ENCODE results near the gene KLHL41.
A peak's percentile ranks its signal among the peaks of the same experiment; 100 is the strongest.

KLHL41 gene

GRCh38 chr2:169479257-169480078 lies 30.0 kb upstream of the KLHL41 start, which contains the start of gene BBS5:
TSS of gene BBS5 (plus strand) at chr2:169479494. CDS start at chr2:169479554, 60 bp downstream.
- H3K9ac ChIP-seq (ENCODE audit: low read length) = peak within 1 kb of the TSS; percentile 95
- H3K4me3 ChIP-seq (ENCODE audit: low read length) = peak within 1 kb of the TSS; percentile 97
- H3K4me1 ChIP-seq (ENCODE audit: control insufficient read depth, insufficient read depth, low read length) = peaks cover 13% of the 10 kb centered on the region
- peaks cover 22% of the 10 kb centered on the region for H3K36me3 ChIP-seq (ENCODE audit: control insufficient read depth, insufficient read depth, low read length, severe bottlenecking)
- H3K27me3 ChIP-seq (replicated peaks; ENCODE audit: control insufficient read depth, insufficient read depth, low read length) = no peaks in the 10 kb centered on the region
- peak; percentile 91 for DNase-seq (ENCODE audit: low read depth)
- H3K9me3 ChIP-seq (ENCODE audit: control insufficient read depth, low read length) = no peaks in the 10 kb centered on the region

GRCh38 chr2:169480079-169480465 lies 29.4 kb upstream of the KLHL41 start:
- DNase-seq (ENCODE audit: low read depth) = peak; percentile 42
- Histone ChIP-seq H3K9me3 (ENCODE audit: control insufficient read depth, low read length) (no peaks in the 10 kb centered on the region), H3K9ac (ENCODE audit: low read length) (peak overlapping the region; percentile 95), H3K27me3 (replicated peaks; ENCODE audit: control insufficient read depth, insufficient read depth, low read length) (no peaks in the 10 kb centered on the region), H3K4me3 (ENCODE audit: low read length) (peak overlapping the region; percentile 97), H3K36me3 (ENCODE audit: control insufficient read depth, insufficient read depth, low read length, severe bottlenecking) (peaks cover 28% of the 10 kb centered on the region), H3K4me1 (ENCODE audit: control insufficient read depth, insufficient read depth, low read length) (peaks cover 13% of the 10 kb centered on the region)

DNA sequence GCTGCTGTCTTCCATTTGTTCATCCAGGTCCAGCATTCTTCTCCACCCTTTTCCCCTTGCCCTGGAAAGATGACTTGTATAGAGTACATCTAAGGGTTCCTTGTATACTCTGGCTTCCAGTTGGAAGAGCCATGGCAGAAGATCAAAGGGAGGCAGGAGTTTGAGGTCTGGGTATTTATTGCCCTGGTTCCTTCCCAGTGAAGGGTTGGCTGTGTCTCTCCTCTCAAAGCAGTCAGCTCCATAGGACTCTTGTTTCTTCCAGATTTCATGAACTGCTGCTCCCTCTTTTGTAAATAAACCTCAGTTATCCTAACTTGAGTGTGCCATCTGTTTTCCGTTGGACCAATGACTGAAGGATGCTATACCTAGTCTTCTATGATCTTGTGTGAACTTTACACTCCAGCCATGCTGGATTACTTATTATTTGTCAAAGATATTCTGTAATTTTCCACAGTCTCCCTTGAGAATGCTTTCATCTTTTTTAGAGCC lies 23.8 kb upstream of the KLHL41 start:
- no peaks in the 10 kb centered on the region for H3K27me3 ChIP-seq (replicated peaks; ENCODE audit: control insufficient read depth, insufficient read depth, low read length)
- H3K9ac ChIP-seq (ENCODE audit: low read length) = no peak overlapping the region
- no peak overlapping the region for H3K4me3 ChIP-seq (ENCODE audit: low read length)
- no peaks in the 10 kb centered on the region for H3K4me1 ChIP-seq (ENCODE audit: control insufficient read depth, insufficient read depth, low read length)
- DNase-seq (ENCODE audit: low read depth) = no peak
- no peaks in the 10 kb centered on the region for H3K9me3 ChIP-seq (ENCODE audit: control insufficient read depth, low read length)
- peaks cover 63% of the 10 kb centered on the region for H3K36me3 ChIP-seq (ENCODE audit: control insufficient read depth, insufficient read depth, low read length, severe bottlenecking)

- no peak for DNase-seq (ENCODE audit: low read depth)
- Histone ChIP-seq H3K4me1 (ENCODE audit: control insufficient read depth, insufficient read depth, low read length) (no peaks in the 10 kb centered on the region), H3K4me3 (ENCODE audit: low read length) (no peak overlapping the region), H3K9me3 (ENCODE audit: control insufficient read depth, low read length) (no peaks in the 10 kb centered on the region), H3K27me3 (replicated peaks; ENCODE audit: control insufficient read depth, insufficient read depth, low read length) (no peaks in the 10 kb centered on the region), H3K36me3 (ENCODE audit: control insufficient read depth, insufficient read depth, low read length, severe bottlenecking) (peaks cover 68% of the 10 kb centered on the region), H3K9ac (ENCODE audit: low read length) (no peak overlapping the region)
Measured at GRCh38 chr2:169486487-169486886, 23.0 kb upstream of the KLHL41 start.

GRCh38 chr2:169490834-169491233 lies 18.7 kb upstream of the KLHL41 start:
- peaks cover 56% of the 10 kb centered on the region for H3K36me3 ChIP-seq (ENCODE audit: control insufficient read depth, insufficient read depth, low read length, severe bottlenecking)
- H3K4me3 ChIP-seq (ENCODE audit: low read length) = no peak overlapping the region
- no peaks in the 10 kb centered on the region for H3K27me3 ChIP-seq (replicated peaks; ENCODE audit: control insufficient read depth, insufficient read depth, low read length)
- no peak overlapping the region for H3K9ac ChIP-seq (ENCODE audit: low read length)
- no peak for DNase-seq (ENCODE audit: low read depth)
- H3K4me1 ChIP-seq (ENCODE audit: control insufficient read depth, insufficient read depth, low read length) = no peaks in the 10 kb centered on the region
- H3K9me3 ChIP-seq (ENCODE audit: control insufficient read depth, low read length) = no peaks in the 10 kb centered on the region

GRCh38 chr2:169491378-169491777 lies 18.1 kb upstream of the KLHL41 start:
- no peak for DNase-seq (ENCODE audit: low read depth)

GRCh38 chr2:169493360-169493759 lies 16.1 kb upstream of the KLHL41 start:
- DNase-seq (ENCODE audit: low read depth) = no peak
- Histone ChIP-seq H3K9ac (ENCODE audit: low read length) (no peak overlapping the region), H3K27me3 (replicated peaks; ENCODE audit: control insufficient read depth, insufficient read depth, low read length) (no peaks in the 10 kb centered on the region), H3K36me3 (ENCODE audit: control insufficient read depth, insufficient read depth, low read length, severe bottlenecking) (peaks cover 48% of the 10 kb centered on the region), H3K4me1 (ENCODE audit: control insufficient read depth, insufficient read depth, low read length) (no peaks in the 10 kb centered on the region), H3K9me3 (ENCODE audit: control insufficient read depth, low read length) (no peaks in the 10 kb centered on the region), H3K4me3 (ENCODE audit: low read length) (no peak overlapping the region)

More at GRCh38 chr2:169491378-169491777, 18.1 kb upstream of the KLHL41 start:
- peaks cover 54% of the 10 kb centered on the region for H3K36me3 ChIP-seq (ENCODE audit: control insufficient read depth, insufficient read depth, low read length, severe bottlenecking)
- H3K27me3 ChIP-seq (replicated peaks; ENCODE audit: control insufficient read depth, insufficient read depth, low read length) = no peaks in the 10 kb centered on the region
- H3K4me3 ChIP-seq (ENCODE audit: low read length) = no peak overlapping the region
- H3K9ac ChIP-seq (ENCODE audit: low read length) = no peak overlapping the region
- no peaks in the 10 kb centered on the region for H3K4me1 ChIP-seq (ENCODE audit: control insufficient read depth, insufficient read depth, low read length)
- H3K9me3 ChIP-seq (ENCODE audit: control insufficient read depth, low read length) = no peaks in the 10 kb centered on the region

DNA sequence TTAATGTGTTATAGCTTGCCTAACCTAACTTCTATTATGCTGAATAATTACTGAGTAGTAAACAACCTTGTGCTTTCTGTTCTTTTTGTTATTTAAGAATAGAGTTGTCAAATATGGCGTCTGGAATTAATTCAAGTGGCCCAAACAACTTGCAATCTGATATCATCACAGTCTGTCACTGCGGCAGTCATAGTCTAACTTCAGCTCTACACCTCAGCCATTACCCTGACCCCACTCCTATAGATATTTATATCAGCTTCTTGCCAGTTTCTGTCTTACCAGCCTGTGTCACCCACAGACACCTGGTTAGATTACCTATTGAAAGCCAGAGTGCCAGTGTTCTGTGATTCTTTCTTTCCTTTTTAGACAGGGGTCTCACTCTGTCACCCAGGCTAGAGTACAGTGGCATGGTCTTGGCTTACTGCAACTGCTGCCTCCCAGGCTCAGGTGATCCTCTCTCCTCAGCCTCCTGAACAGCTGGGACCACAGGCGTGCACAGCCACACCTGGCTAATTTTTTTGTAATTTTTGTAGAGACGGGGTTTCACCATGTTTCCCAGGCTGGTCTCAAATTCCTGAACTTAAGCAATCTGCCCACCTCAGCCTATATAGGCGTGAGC lies 14.1 kb upstream of the KLHL41 start:
- H3K4me1 ChIP-seq (ENCODE audit: control insufficient read depth, insufficient read depth, low read length) = no peaks in the 10 kb centered on the region
- no peaks in the 10 kb centered on the region for H3K9me3 ChIP-seq (ENCODE audit: control insufficient read depth, low read length)
- no peak overlapping the region for H3K4me3 ChIP-seq (ENCODE audit: low read length)
- no peaks in the 10 kb centered on the region for H3K27me3 ChIP-seq (replicated peaks; ENCODE audit: control insufficient read depth, insufficient read depth, low read length)
- H3K36me3 ChIP-seq (ENCODE audit: control insufficient read depth, insufficient read depth, low read length, severe bottlenecking) = peaks cover 51% of the 10 kb centered on the region
- H3K9ac ChIP-seq (ENCODE audit: low read length) = no peak overlapping the region
- DNase-seq (ENCODE audit: low read depth) = no peak

DNA sequence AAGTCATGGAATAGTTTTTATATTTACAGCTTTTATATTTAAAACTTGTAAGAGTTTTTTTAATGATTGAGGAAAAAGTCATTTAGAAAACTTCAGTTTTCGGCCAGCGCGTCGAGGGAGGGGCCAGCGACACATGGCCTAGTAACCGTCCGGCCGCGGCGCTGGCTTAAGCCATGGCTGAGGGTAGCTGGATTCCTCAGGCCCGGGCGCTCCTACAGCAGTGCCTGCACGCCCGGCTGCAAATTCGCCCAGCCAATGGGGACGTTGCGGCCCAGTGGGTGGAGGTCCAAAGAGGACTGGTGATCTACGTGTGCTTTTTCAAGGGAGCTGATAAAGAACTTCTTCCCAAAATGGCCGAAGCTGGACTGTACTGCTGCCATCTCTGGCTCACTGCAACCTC lies 4.9 kb upstream of the KLHL41 start:
- H3K27me3 ChIP-seq (replicated peaks; ENCODE audit: control insufficient read depth, insufficient read depth, low read length) = no peaks in the 10 kb centered on the region
- H3K9me3 ChIP-seq (ENCODE audit: control insufficient read depth, low read length) = no peaks in the 10 kb centered on the region
- no peak overlapping the region for H3K4me3 ChIP-seq (ENCODE audit: low read length)
- no peak for DNase-seq (ENCODE audit: low read depth)
- peaks cover 40% of the 10 kb centered on the region for H3K36me3 ChIP-seq (ENCODE audit: control insufficient read depth, insufficient read depth, low read length, severe bottlenecking)
- peaks cover 20% of the 10 kb centered on the region for H3K4me1 ChIP-seq (ENCODE audit: control insufficient read depth, insufficient read depth, low read length)
- H3K9ac ChIP-seq (ENCODE audit: low read length) = no peak overlapping the region

- DNase-seq (ENCODE audit: low read depth) = peak; percentile 61
- Histone ChIP-seq H3K27me3 (replicated peaks; ENCODE audit: control insufficient read depth, insufficient read depth, low read length) (no peaks in the 10 kb centered on the region), H3K4me1 (ENCODE audit: control insufficient read depth, insufficient read depth, low read length) (peaks cover 26% of the 10 kb centered on the region), H3K9me3 (ENCODE audit: control insufficient read depth, low read length) (no peaks in the 10 kb centered on the region), H3K4me3 (ENCODE audit: low read length) (no peak overlapping the region), H3K9ac (ENCODE audit: low read length) (no peak overlapping the region), H3K36me3 (ENCODE audit: control insufficient read depth, insufficient read depth, low read length, severe bottlenecking) (peaks cover 17% of the 10 kb centered on the region)
Measured at GRCh38 chr2:169507698-169508097, 1.8 kb upstream of the KLHL41 start.

- no peaks in the 10 kb centered on the region for H3K36me3 ChIP-seq (ENCODE audit: control insufficient read depth, insufficient read depth, low read length, severe bottlenecking)
- H3K4me1 ChIP-seq (ENCODE audit: control insufficient read depth, insufficient read depth, low read length) = peaks cover 26% of the 10 kb centered on the region
- H3K27me3 ChIP-seq (replicated peaks; ENCODE audit: control insufficient read depth, insufficient read depth, low read length) = no peaks in the 10 kb centered on the region
- no peak for DNase-seq (ENCODE audit: low read depth)
- H3K9ac ChIP-seq (ENCODE audit: low read length) = peak overlapping the region; percentile 23
- no peaks in the 10 kb centered on the region for H3K9me3 ChIP-seq (ENCODE audit: control insufficient read depth, low read length)
- no peak overlapping the region for H3K4me3 ChIP-seq (ENCODE audit: low read length)
Measured at GRCh38 chr2:169509955-169510354, 453 bp downstream of the KLHL41 start.

Measured in adipocyte (in vitro differentiated cells).